Neural progenitor cell (in vitro differentiated cells): ENCODE measurements around the gene ART5. TPM values are rescaled to one million over a fixed set of nuclear protein-coding genes. Genes with fewer than 3 reads are reported as not detected.
A peak's percentile ranks its signal among the peaks of the same experiment; 100 is the strongest.

Experiments
- DNase-seq: peaks from one replicate; pipeline ENCODE4 v3.0.0-alpha.2; 2016; ENCODE audit warnings: low spot score
- H2AFZ ChIP-seq: fragments of 200-600 bp; sonication (generic); replicated peaks from 2 replicates; pipeline ENCODE4 v1.6.1; 2016; ENCODE audit warnings: antibody characterized with exemption
- H3F3A ChIP-seq: fragments of 200-600 bp; sonication (generic); 2 replicates; pipeline ENCODE4 v1.6.1; 2016; ENCODE audit warnings: antibody characterized with exemption, low read depth
- H3K27ac ChIP-seq: fragments of 200-600 bp; sonication (generic); 2 replicates; pipeline ENCODE4 v1.5.1; 2016; ENCODE audit warnings: mild to moderate bottlenecking
- H3K27me3 ChIP-seq: fragments of 200-600 bp; sonication (generic); 2 replicates; pipeline ENCODE4 v1.6.1; 2016; ENCODE audit warnings: mild to moderate bottlenecking, moderate library complexity
- H3K36me3 ChIP-seq: fragments of 200-600 bp; sonication (generic); 2 replicates; pipeline ENCODE4 v1.5.1; 2016
- H3K4me1 ChIP-seq: fragments of 200-600 bp; sonication (generic); 2 replicates; pipeline ENCODE4 v1.6.1; 2016; ENCODE audit warnings: mixed run types
- H3K4me2 ChIP-seq: fragments of 200-600 bp; sonication (generic); 2 replicates; pipeline ENCODE4 v1.6.1; 2016
- H3K4me3 ChIP-seq: fragments of 200-600 bp; sonication (generic); 2 replicates; pipeline ENCODE4 v1.5.1; 2016
- H3K79me2 ChIP-seq: fragments of 200-600 bp; sonication (generic); 2 replicates; pipeline ENCODE4 v1.6.1; 2016; ENCODE audit warnings: low read depth
- H3K9ac ChIP-seq: fragments of 200-600 bp; sonication (generic); 2 replicates; pipeline ENCODE4 v1.6.1; 2016
- H3K9me3 ChIP-seq: fragments of 200-600 bp; sonication (generic); 2 replicates; pipeline ENCODE4 v1.5.1; 2016; ENCODE audit warnings: low read depth
- H4K20me1 ChIP-seq: fragments of 200-600 bp; sonication (generic); 2 replicates; pipeline ENCODE4 v1.6.1; 2016; ENCODE audit warnings: low read depth
- H3K27ac Mint-ChIP-seq: 3 replicates; pipeline ENCODE4 v1.8.0; 2021; ENCODE audit warnings: mixed read lengths
- H3K27me3 Mint-ChIP-seq: 2 replicates; pipeline ENCODE4 v1.8.0; 2022; ENCODE audit warnings: low read depth, mild to moderate bottlenecking, inconsistent platforms, moderate library complexity, mixed read lengths; ENCODE audit not compliant: insufficient read depth
- H3K36me3 Mint-ChIP-seq: 3 replicates; pipeline ENCODE4 v1.8.0; 2021; ENCODE audit warnings: mixed read lengths
- H3K4me1 Mint-ChIP-seq: 3 replicates; pipeline ENCODE4 v1.8.0; 2021; ENCODE audit warnings: mixed read lengths
- H3K4me3 Mint-ChIP-seq: 3 replicates; pipeline ENCODE4 v1.8.0; 2021; ENCODE audit warnings: mild to moderate bottlenecking, moderate library complexity, mixed read lengths
- H3K9me3 Mint-ChIP-seq: 3 replicates; pipeline ENCODE4 v1.8.0; 2020; ENCODE audit warnings: mixed read lengths
- CTCF ChIP-seq: fragments of 200-600 bp; sonication (generic); IDR thresholded peaks from 2 replicates; pipeline ENCODE4 v1.5.1; 2017; ENCODE audit warnings: antibody characterized with exemption, mild to moderate bottlenecking
- EZH2 ChIP-seq: fragments of 200-600 bp; sonication (generic); IDR thresholded peaks from 2 replicates; pipeline ENCODE4 v1.6.1; 2017; ENCODE audit warnings: antibody characterized with exemption, mild to moderate bottlenecking, moderate library complexity
- EZH2phosphoT487 ChIP-seq: fragments of 200-600 bp; sonication (generic); IDR thresholded peaks from 2 replicates; pipeline ENCODE4 v1.6.1; 2017; ENCODE audit warnings: antibody characterized with exemption
- total RNA-seq: library from RNA; depleted of rRNA; stranded (reverse); fragments of >200 nt; gene quantifications from 2 replicates; pipeline ENCODE4 v1.2.3, GENCODE V29; 2015; ENCODE audit warnings: low replicate concordance

ART5 gene
- 8.5 and 12.0 TPM in 2 replicates for total RNA-seq

- Histone ChIP-seq H3F3A (peaks cover 17% of the 10 kb centered on the region), H3K4me3 (peak within 1 kb of the TSS; percentile 60), H3K9ac (no peak within 1 kb of the TSS), H2AFZ (peak within 1 kb of the TSS; percentile 81), H3K4me1 (peaks cover 5% of the 10 kb centered on the region), H3K79me2 (no peaks in the 10 kb centered on the region), H3K4me2 (peak within 1 kb of the TSS; percentile 77), H4K20me1 (no peaks in the 10 kb centered on the region), H3K36me3 (no peaks in the 10 kb centered on the region), H3K9me3 (no peaks in the 10 kb centered on the region), H3K27me3 (no peaks in the 10 kb centered on the region), H3K27ac (peak within 1 kb of the TSS; percentile 86)
- no peak for DNase-seq
- Mint-ChIP-seq H3K27ac (peak within 1 kb of the TSS; percentile 93), H3K4me1 (peaks cover 7% of the 10 kb centered on the region), H3K27me3 (peaks cover 3% of the 10 kb centered on the region), H3K9me3 (peaks cover 7% of the 10 kb centered on the region), H3K4me3 (peak within 1 kb of the TSS; percentile 90), H3K36me3 (no peaks in the 10 kb centered on the region)
- TF ChIP-seq EZH2phosphoT487: no peak
These were observed at the start of gene ART5 for GRCh38 chr11:3641701-3642070. ART5 (minus strand) TSS chr11:3641992; CDS start chr11:3641862, 130 bp downstream.

DNA sequence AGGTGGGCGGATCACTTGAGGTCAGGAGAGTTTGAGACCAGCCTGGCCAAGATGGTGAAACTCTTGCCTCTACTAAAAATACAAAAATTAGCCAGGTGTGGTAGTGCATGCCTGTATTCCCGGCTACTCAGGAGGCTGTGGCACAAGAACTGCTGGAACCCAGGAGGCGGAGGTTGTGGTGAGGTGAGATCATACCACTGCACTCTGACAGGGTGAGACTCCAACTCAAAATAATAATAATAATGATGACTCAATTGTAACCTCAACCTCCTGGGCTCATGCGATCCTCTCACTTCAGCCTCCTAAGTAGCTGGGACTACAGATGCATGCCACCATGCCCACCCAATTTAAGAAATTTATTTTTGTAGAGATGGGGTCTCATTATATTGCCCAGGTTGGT, 45.0 kb upstream of the ART5 start:
- no peak overlapping the region for H3K27ac Mint-ChIP-seq
- Histone ChIP-seq H3K9me3 (no peaks in the 10 kb centered on the region), H3K9ac (no peak overlapping the region), H3K79me2 (no peaks in the 10 kb centered on the region), H3K4me3 (no peak overlapping the region), H2AFZ (no peak overlapping the region), H4K20me1 (peaks cover 4% of the 10 kb centered on the region), H3K27ac (no peak overlapping the region), H3K4me1 (no peaks in the 10 kb centered on the region), H3K27me3 (no peaks in the 10 kb centered on the region), H3K36me3 (peaks cover 39% of the 10 kb centered on the region), H3F3A (no peaks in the 10 kb centered on the region), H3K4me2 (no peak overlapping the region)
- no peak overlapping the region for H3K4me3 Mint-ChIP-seq
- no peak for DNase-seq
- H3K36me3 Mint-ChIP-seq: peaks cover 40% of the 10 kb centered on the region
- no peak for TF ChIP-seq CTCF
- no peak for TF ChIP-seq EZH2
- TF ChIP-seq EZH2phosphoT487: no peak
- peaks cover 4% of the 10 kb centered on the region for H3K27me3 Mint-ChIP-seq
- H3K4me1 Mint-ChIP-seq: no peaks in the 10 kb centered on the region
- H3K9me3 Mint-ChIP-seq: no peaks in the 10 kb centered on the region

- Histone ChIP-seq H4K20me1 (peaks cover 4% of the 10 kb centered on the region), H3F3A (no peaks in the 10 kb centered on the region), H3K4me3 (no peak overlapping the region), H2AFZ (no peak overlapping the region), H3K4me1 (no peaks in the 10 kb centered on the region), H3K79me2 (no peaks in the 10 kb centered on the region), H3K36me3 (peaks cover 38% of the 10 kb centered on the region), H3K27ac (no peak overlapping the region), H3K4me2 (no peak overlapping the region), H3K9ac (no peak overlapping the region), H3K9me3 (no peaks in the 10 kb centered on the region), H3K27me3 (no peaks in the 10 kb centered on the region)
- Mint-ChIP-seq H3K4me1 (no peaks in the 10 kb centered on the region), H3K4me3 (no peak overlapping the region), H3K27ac (no peak overlapping the region), H3K27me3 (peaks cover 4% of the 10 kb centered on the region), H3K9me3 (no peaks in the 10 kb centered on the region), H3K36me3 (peaks cover 45% of the 10 kb centered on the region)
- TF ChIP-seq EZH2phosphoT487 (no peak), EZH2 (no peak), CTCF (no peak)
- DNase-seq: no peak
These were observed 44.1 kb upstream of the ART5 start for GRCh38 chr11:3685923-3686322.

DNA sequence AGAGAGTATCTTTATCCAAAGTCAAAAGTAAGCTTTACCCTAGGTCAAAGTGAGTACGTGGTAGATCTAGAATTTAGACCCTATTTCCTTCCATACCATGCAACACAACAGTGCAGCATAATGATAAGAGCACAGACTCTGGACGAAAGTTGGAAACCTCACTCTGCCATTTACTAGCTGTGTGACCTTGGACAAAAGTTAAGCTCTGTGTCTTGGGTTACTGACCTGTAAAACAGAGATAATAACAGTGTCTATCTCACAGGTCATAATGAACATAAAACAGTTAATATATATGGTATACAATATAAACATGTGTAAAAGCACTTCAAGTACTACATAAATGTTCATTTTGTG, 43.0 kb upstream of the ART5 start:
- Histone ChIP-seq H3K36me3 (peaks cover 37% of the 10 kb centered on the region), H2AFZ (no peak overlapping the region), H3K9me3 (no peaks in the 10 kb centered on the region), H3F3A (no peaks in the 10 kb centered on the region), H3K4me3 (no peak overlapping the region), H3K27ac (no peak overlapping the region), H3K79me2 (no peaks in the 10 kb centered on the region), H3K4me2 (no peak overlapping the region), H3K9ac (no peak overlapping the region), H3K27me3 (no peaks in the 10 kb centered on the region), H4K20me1 (peaks cover 4% of the 10 kb centered on the region), H3K4me1 (no peaks in the 10 kb centered on the region)
- H3K36me3 Mint-ChIP-seq: peaks cover 47% of the 10 kb centered on the region
- no peak for DNase-seq
- no peak for TF ChIP-seq EZH2
- TF ChIP-seq EZH2phosphoT487: no peak
- no peak overlapping the region for H3K27ac Mint-ChIP-seq
- H3K9me3 Mint-ChIP-seq: no peaks in the 10 kb centered on the region
- H3K4me3 Mint-ChIP-seq: no peak overlapping the region
- H3K27me3 Mint-ChIP-seq: peaks cover 6% of the 10 kb centered on the region
- no peaks in the 10 kb centered on the region for H3K4me1 Mint-ChIP-seq
